ENCODE results near the gene PRSS27.

PRSS27 gene

DNA sequence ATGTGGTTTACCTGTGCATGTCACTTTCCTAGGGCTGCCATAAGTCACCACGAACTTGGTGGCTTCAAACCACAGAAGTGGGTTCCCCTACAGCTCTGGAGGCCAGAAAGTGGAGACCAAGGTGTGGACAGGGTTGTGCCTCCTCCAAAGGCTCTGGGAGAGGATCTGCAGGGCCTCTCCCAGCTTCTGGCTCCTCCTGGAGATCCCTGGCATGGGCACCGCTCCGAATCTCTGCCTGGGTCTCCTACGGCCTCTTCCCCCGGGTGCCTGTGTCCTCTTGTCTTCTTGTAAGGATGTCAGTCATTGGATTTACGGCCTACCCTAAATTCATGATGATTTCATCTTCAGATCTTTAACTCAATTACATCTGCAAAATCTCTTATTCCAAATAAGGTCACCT lies 29.9 kb upstream of the PRSS27 start:
- no peak for DNase-seq

DNA sequence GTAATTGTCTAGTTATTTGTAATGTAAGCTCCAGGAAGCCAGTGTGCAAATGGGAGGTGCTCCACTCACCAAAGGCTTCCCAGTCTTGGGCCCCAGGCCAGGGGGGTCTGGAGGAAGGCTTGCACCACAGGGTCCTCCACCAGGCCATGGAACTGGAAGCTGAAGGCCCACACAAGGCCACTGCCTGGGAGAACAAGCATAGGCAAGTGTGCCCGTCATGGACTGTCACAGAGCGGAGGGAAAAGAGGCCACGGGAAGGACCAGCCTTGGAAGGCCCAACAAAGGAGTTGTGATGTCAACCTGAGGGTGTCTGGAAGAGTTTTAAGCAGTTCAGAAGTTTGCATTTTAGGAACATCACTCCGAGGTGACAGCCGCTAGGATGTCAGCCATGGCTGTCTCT lies 29.5 kb upstream of the PRSS27 start:
- DNase-seq = no peak

DNA sequence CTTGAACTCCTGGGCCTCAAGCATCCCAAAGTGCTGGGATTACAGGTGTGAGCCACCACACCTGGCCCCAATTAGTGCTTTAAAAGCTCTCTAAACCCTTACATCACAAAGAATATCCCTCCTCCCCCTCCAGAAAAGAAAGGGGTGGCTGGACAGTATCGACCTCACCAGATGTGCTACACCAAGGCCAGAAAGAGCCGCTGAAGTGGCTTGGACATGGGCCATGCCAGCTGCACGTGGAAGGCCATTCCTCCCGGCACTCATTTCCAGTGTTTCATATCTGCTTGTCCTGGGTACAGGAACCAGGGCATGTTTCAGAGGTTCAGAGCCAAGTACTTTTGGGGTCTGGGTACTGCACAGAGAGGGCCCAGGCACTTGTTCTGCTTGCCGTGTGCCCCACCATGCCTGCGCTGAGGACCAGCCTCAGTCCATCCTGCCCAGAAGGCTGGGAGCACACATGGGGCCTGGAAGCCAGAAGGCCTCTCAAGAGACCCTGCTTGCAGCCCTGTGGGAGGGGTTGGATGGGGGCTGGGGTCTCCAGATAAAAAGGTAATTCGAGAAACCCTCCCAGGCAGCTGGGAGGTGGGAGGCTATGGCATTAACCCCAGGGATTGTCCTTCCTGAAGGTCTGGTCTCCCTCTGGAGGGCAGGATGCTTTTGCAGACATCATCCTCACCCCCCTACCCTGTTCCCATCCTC lies 28.9 kb upstream of the PRSS27 start:
- no peak for DNase-seq

DNA sequence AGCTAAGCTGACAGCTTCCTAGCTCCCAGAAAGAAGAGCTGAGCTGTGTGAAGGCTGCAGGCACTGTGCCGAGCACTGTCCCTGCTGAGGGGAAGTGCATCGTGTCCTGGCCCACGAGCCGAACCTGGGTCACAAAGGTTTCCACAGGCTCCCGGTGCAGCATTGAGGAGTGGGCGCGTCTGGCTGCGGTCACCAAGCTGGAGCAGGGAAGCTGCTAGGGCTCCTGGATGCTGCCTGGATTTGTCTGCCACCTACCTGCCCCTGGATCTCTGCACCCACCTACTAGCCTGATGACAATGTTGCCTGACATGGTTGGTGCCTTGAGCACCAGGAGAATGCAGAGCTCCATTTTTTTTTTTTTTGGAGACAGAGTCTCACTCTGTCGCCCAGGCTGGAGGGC lies 25.9 kb upstream of the PRSS27 start:
- no peak for DNase-seq

GRCh38 chr16:2745116-2745890 lies 25.3 kb upstream of the PRSS27 start:
- no peak for DNase-seq

DNA sequence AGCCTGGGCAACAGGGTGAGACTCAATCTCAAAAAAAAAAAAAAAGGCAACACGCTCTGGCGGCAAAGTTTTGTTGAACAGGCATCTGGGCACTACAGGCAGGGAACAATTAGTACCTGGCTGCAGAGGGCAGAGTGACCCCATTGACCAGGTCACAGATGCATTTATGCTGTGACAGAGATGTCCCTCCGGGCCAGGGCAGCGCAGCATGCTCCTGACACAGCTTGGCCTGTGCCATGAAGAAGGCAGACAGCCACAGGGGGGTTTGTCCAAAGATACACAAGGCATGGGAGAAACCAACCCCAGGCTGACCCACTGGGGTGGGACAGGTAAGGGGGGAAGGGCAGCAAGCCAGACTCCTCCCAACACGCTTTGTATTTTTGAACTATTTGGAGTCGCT lies 24.7 kb upstream of the PRSS27 start:
- no peak for DNase-seq

DNA sequence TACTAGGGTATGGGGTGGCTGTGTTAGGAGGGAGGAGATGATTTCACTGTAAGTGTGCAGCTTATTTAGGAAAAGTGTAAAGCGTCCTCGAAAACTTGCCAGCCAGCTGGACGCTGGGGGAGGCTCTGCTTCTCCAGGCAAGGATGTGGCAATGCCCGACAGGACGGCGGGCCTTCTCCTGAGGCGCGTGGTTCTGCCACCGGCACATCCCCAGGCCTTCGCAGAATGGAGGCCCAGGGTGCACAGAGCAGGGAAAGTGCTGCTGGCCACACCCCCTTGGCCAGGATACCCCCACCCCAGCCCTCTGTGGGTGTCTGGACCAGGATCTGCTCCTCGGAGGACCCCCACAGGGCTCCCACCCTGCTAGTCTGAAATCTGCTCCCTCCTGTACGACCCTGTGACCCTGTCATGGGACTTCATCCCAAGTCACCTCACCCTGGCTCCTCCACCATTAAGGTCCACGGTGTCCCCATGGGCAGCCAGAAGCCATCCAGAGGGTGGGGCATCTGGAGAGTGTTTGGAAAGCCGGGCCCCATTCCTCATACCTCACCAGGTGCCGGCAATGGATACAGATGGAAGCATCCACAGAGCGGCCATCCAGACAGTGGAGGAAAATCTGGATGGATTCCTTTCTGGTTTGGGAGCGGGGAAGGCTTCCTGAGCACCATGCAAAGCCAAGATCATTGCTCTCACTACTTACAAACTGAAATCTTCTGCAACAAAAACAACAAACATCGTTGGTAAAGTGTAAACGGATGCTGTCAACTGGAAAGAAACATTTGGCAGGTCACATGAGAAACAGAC lies 23.2 kb upstream of the PRSS27 start:
- DNase-seq = no peak

DNA sequence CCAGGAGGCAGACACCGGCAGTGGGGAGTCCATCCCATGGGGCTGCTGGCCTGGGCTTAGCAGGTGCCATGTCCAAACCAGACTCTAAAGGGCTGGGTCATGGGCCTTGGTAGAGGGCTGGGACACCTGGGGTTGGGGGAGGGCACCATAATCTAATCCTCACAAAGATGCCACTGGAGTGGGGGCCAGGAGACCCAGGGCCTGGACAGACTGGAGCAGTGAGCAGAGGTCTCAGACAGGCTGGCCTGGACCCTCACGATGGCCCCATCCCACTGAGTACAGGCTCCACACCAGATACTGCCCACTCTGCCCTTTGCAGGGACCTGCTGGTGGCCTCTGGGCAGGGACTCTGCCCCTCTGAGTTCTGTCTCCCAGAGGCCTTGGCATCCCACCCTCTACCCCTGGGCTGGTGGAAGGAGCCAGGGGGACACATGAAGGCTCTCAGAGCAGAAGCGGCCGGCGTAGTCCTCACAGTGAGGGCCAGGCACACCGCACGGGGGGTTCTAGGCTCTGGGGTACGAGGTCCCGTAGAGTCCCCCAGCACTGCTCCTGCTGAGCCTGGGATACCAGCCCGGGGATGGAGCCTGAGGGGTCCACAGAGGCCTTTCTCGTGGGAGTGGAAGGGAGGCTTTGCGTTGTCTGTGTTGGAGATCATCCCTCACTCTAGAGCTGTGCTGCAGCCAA lies 22.4 kb upstream of the PRSS27 start:
- DNase-seq = no peak

- no peak for DNase-seq
These were observed 21.1 kb upstream of the PRSS27 start for GRCh38 chr16:2741168-2741567.

DNA sequence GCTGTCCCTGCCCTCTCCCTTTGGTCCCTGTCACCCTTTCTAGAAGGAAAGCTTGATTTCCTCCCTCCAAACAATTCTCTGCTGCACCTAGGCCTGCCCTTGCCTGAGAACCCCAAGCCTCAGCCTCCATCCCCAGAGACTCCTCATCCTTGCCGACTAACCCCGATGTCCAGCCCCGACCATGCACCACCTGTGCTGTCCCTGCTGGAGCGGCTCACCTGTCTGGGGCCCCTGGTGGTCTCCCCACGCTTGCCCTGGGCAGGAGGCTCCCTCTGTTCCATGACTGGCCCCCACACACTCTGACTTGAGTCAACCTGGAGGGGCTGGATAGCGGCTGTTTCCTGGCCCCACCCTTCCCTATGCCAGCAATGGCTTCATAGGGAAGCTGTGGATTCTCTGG lies 20.5 kb upstream of the PRSS27 start:
- no peak for DNase-seq

DNA sequence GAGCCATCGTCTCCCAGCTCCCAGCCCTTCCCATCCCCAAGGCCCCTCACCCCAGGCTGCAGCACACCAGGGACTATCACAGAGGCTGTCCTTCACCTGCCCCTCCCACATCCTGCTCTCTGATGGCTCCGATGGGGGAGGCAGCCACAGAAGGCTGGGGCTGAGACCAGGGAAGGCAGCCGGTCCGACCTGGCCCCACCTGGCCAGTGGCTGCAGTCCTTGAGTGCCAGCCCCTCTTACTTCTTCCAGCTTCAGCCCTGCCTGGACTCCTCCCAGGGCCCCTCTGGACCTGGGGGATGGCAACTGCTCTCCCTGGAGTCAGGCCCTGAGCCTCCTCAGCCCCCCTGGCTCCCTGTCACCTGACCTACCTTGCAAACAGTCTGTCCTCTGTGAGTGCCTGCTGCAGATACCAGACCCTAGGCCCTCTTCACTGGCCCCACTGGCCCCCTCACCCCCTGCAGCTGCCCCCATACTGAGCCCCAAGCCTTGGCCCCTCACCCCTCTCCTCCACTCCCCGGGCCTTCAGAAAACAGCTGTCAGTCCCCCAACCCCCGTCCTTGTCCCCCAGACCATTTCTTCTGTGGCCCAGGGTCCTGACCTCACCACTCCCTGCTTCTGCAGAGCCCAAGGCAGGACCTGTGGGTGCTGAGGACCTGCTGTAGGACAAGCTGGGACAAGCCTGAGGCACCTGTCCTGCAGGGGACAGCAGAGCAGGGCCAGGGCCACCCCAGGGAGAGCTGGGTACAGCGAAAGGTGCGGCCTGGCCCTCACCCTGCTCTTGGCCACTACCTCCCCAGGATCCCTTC lies 19.8 kb upstream of the PRSS27 start:
- no peak for DNase-seq

DNA sequence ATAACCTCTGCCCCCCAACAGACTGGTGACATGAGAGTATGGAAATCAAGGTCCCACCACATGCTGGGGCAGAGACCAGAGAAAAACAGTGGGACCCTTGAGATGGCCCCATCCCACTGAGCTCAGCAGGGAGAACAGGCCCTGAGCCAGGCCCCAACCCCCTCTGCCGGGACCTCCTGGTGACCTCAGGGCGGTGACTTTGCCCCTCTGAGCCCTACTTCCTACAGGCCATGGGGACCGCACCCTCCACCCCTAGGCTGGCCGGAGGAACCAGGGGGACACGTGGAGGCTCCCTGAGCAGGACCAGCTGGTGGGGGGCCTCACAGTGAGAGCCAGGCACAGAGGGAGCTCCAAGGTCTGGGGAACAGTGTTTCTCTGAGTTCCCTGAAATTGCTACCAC lies 18.6 kb upstream of the PRSS27 start:
- DNase-seq = no peak

DNA sequence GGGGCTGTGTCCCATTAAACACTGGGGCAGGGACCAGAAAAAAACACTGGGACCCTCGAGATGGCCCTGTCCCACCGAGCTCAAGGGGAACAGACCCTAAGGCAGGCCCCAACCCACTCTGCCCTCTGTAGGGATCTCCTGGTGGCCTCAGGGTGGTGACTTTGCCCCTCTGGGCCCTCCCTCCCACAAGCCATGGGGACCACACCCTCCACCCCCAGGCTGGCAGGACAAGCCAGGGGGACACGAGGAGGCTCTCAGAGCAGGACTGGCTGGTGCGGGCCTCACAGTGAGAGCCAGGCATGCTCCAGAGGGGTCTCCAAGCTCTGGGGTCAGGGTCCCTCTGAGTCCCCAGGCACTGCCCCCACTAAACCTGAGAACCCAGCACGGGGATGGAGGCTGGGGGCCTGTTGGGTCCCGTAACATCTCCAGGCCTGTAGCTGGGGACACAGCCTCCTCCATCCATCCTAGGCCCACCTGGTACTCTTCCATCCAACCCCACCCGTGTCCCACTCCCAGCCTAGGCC lies 17.9 kb upstream of the PRSS27 start:
- DNase-seq = no peak

DNA sequence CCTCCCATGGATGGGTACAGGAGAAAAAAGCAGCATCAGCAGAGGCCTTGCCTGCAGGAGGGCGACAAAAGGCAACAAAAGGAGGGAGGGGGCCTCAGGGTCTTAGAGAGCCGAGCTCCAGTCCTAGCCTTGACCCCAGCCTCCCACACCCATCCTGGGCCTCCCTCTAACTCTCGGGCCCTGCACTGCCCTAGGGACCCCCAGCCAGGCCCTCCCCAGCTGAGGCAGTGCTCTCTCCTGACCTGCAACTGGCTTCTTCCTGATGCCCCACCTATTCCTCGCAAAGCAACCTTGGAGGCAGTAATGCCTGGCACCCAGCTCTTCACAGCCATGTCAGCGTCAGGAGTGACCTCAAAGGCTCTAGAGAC lies 17.2 kb upstream of the PRSS27 start:
- DNase-seq = no peak

DNA sequence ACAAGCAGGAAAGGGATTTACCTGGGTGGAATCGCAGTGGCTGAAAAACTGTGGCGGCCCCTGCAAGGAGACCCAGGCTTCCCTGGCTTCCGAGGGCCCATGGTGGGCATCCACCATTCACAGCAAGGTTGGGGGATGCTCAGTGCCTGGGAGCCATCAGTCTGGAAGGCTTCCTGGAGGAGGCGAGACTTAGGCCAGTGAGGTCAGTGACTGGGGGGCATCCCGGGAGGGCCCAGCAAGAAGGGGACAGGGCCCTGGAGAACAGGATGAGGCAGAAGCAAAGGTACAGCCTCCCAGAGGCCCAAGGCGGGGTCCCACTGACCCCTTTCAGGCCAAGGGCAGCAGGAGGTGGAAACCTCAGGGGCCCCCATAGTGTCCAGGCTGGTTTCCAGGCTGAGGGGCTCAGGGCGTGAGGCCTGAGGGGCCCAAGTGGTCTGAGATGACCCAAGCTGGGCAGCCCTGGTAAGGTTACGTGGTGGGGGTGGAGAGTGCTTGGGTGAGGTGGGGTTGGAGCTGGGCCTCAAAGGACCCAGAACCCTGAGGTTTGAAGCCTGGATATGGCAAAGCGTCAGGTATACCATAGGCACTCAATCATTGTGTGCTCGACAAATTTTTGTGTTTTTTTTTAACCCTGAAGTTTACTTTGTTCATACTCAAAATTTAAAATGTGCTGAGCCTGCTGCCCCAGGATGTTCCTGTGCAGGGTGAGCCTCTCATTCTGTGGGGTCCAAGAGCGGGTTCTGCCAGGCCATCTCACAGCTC lies 16.6 kb upstream of the PRSS27 start:
- DNase-seq = no peak

- DNase-seq = no peak
These were observed 15.0 kb upstream of the PRSS27 start for GRCh38 chr16:2734844-2735515.

- DNase-seq = no peak
These were observed 8.0 kb upstream of the PRSS27 start for GRCh38 chr16:2728034-2728433.

GRCh38 chr16:2726923-2727322 lies 6.9 kb upstream of the PRSS27 start:
- DNase-seq = no peak

DNA sequence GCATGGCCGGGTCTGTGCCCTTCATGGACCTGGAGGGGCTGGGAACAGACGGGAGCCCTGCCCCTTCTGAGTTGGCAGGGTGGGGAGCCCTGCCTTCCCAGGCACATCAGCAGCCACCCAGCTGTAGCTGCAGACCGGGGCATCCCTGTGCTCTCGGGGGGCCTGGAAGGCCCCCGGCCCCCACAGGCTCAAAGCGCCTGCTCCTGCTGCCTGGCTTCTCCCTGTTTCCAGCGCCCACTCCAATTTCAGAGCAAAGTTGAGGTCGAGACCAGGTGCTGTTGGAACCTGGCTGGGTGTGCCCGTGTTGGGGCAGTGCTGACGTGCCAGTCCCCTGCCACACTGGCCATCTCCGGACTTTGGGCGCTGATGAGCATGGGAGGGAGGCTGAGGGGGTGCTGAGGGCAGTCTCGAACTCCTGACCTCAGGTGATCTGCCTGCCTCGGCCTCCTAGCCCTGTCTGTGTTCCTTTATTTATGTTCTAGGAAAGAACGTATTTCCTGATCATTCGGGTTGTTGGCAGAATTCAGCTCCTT lies 4.9 kb upstream of the PRSS27 start:
- DNase-seq = no peak

- DNase-seq = no peak
These were observed 4.2 kb upstream of the PRSS27 start for GRCh38 chr16:2724088-2724676.

Data from activated gamma-delta T cell treated with Interleukin-2 at 50 U/mL for 16 hours (primary cell).